Measurements from ENCODE around the gene RPN2. TPM values are rescaled to one million over a fixed set of nuclear protein-coding genes. Genes with fewer than 3 reads are reported as not detected.

The RPN2 gene
- total and polyA plus RNA-seq, 2 of the 13 experiments (the other 11 are each of a cell fraction or from before 2014, with no cell fraction given), result 587 to 1,818 TPM

GRCh38 chr20:37222086-37222485 lies 43.0 kb downstream of the RPN2 start:
- Histone ChIP-seq H3K27me3 (ENCODE audit: control insufficient read depth in 1 of 2, insufficient read depth in 2 of 2, low read length in 2 of 2) (no peaks in the 10 kb centered on the region), H3K27ac (ENCODE audit: extremely low read length, insufficient read depth, low read length) (no peak overlapping the region), H3K9me3 (ENCODE audit: low read length) (no peaks in the 10 kb centered on the region), H3K79me2 (ENCODE audit: insufficient read depth, low read length) (peaks cover 23% of the 10 kb centered on the region), H3K36me3 (replicated peaks in 1 of 2; ENCODE audit: control insufficient read depth in 1 of 2, insufficient read depth in 2 of 2, low read length in 2 of 2) (peaks cover 60 to 92% of the 10 kb centered on the region in 2 experiments), H3K4me3 (replicated peaks in 1 of 3; ENCODE audit: insufficient read depth in 1 of 3, low read depth in 2 of 3, low read length in 3 of 3) (no peak overlapping the region), H3K4me1 (ENCODE audit: insufficient read depth, low read length) (peaks cover 10% of the 10 kb centered on the region), H3K4me2 (ENCODE audit: low read depth, low read length) (no peak overlapping the region), H2AFZ (ENCODE audit: low read length) (no peak overlapping the region), H4K20me1 (ENCODE audit: insufficient read depth, low read length) (peaks cover 17% of the 10 kb centered on the region), H3K9ac (ENCODE audit: insufficient read depth, low read depth, low read length) (no peak overlapping the region)
- no peak for DNase-seq (ENCODE audit: low spot score)
- intact Hi-C loops (cut with micrococcal nuclease; ENCODE audit: unreplicated experiment), result no loop called here
- no TSS peak for BruUV-seq (replicated peaks)
- POLR2A ChIA-PET, result no interaction called here
- WGBS (ENCODE audit: low lambda C conversion rate), result 98% methylated on average over 4 of the region's 4 CpGs
- TF ChIP-seq SMARCE1 (IDR thresholded peaks at IDR 0.05; ENCODE audit: borderline replicate concordance) (no peak), IRF2 (CRISPR knock-in tag; IDR thresholded peaks at IDR 0.05) (no peak), HNF4A (CRISPR knock-in tag; IDR thresholded peaks at IDR 0.05) (no peak), GTF3A (CRISPR knock-in tag; conservative IDR thresholded peaks at IDR 0.05) (no peak), ZNF672 (CRISPR knock-in tag; IDR thresholded peaks at IDR 0.05) (no peak), KLF12 (CRISPR knock-in tag; IDR thresholded peaks at IDR 0.05; ENCODE audit: borderline replicate concordance) (no peak), ZNF235 (CRISPR knock-in tag; IDR thresholded peaks at IDR 0.05; ENCODE audit: borderline replicate concordance) (no peak), MBD4 (IDR thresholded peaks at IDR 0.05; ENCODE audit: borderline replicate concordance, low read length) (no peak), MXD1 (CRISPR knock-in tag; IDR thresholded peaks at IDR 0.05) (no peak), MTERF4 (CRISPR knock-in tag; IDR thresholded peaks at IDR 0.05) (no peak), ZSCAN9 (CRISPR knock-in tag; IDR thresholded peaks at IDR 0.05; ENCODE audit: borderline replicate concordance) (no peak), ZNF343 (CRISPR knock-in tag; IDR thresholded peaks at IDR 0.05) (no peak), RERE (CRISPR knock-in tag; IDR thresholded peaks at IDR 0.05; ENCODE audit: low read depth) (no peak), ATF6 (CRISPR knock-in tag; conservative IDR thresholded peaks at IDR 0.05) (no peak), ZKSCAN1 (IDR thresholded peaks at IDR 0.05; ENCODE audit: low read length) (no peak), FLYWCH1 (CRISPR knock-in tag; IDR thresholded peaks at IDR 0.05) (no peak)
- no peak for FAIRE-seq
- in situ Hi-C loops (cut with HindIII; ENCODE audit: extremely low pct_ligation_motif_present, low pct_unique_long_range_greater_than_20kb), result no loop called here
- CTCF ChIA-PET (ENCODE audit: low intra/inter-chr PET ratio, low total read pairs), result no interaction called here
- ATAC-seq, result no peak

All from HepG2 (cell line).